ENCODE measurements around the gene LMOD3. TPM values are rescaled to one million over a fixed set of nuclear protein-coding genes. Genes with fewer than 3 reads are reported as not detected.

The LMOD3 gene
- total and polyA plus RNA-seq, 2 of the 4 experiments (the other 2 are of a cell fraction): not detected

- DNase-seq: no peak
- Histone ChIP-seq H2BK5ac (ENCODE audit: low read depth, low read length, poor library complexity, severe bottlenecking) (no peak overlapping the region), H4K5ac (ENCODE audit: low read depth, low read length) (no peak overlapping the region), H2AFZ (replicated peaks; ENCODE audit: low read length, poor library complexity) (no peak overlapping the region), H4K20me1 (ENCODE audit: insufficient read depth, low read length) (no peaks in the 10 kb centered on the region; the same call in 1 of the 2 replicates), H2BK120ac (ENCODE audit: low read depth, low read length) (no peak overlapping the region), H3K56ac (ENCODE audit: extremely low read depth, insufficient read depth, low read length) (no peak overlapping the region), H3K9me1 (ENCODE audit: insufficient read depth, low read length) (peaks cover 2% of the 10 kb centered on the region; the same call in 1 of the 2 replicates), H4K8ac (ENCODE audit: low read depth in 2 of 2, low read length in 2 of 2) (no peak overlapping the region), H2BK20ac (ENCODE audit: low read depth, low read length) (no peak overlapping the region), H4K91ac (ENCODE audit: insufficient read depth, low read depth, low read length) (no peak overlapping the region), H3K4me1 (ENCODE audit: control insufficient read depth, insufficient read depth, low read length) (no peaks in the 10 kb centered on the region), H3K36me3 (ENCODE audit: control insufficient read depth, insufficient read depth, low read length) (peaks cover 20% of the 10 kb centered on the region), H2AK9ac (replicated peaks; ENCODE audit: low read depth, low read length, poor library complexity) (no peak overlapping the region), H2BK15ac (ENCODE audit: low read depth, low read length) (no peak overlapping the region), H3K4ac (ENCODE audit: low read depth, low read length) (no peak overlapping the region), H3K9ac (ENCODE audit: low read depth, low read length) (no peak overlapping the region), H2AK5ac (ENCODE audit: low read depth, low read length) (no peak overlapping the region), H3K4me2 (ENCODE audit: low read depth, low read length) (no peak overlapping the region), H3K23ac (ENCODE audit: low read depth, low read length) (no peak overlapping the region), H3K79me1 (ENCODE audit: low read depth in 1 of 2, low read length in 2 of 2) (peaks cover 0 to 21% of the 10 kb centered on the region in 2 experiments), H3K27me3 (ENCODE audit: control insufficient read depth, insufficient read depth, low read length) (no peaks in the 10 kb centered on the region), H3K9me3 (ENCODE audit: control insufficient read depth, insufficient read depth, low read length) (no peaks in the 10 kb centered on the region), H3K4me3 (ENCODE audit: insufficient read depth, low read depth, low read length) (no peak overlapping the region), H3K18ac (ENCODE audit: low read depth, low read length) (no peak overlapping the region), H3K27ac (ENCODE audit: insufficient read depth, low read length) (no peak overlapping the region), H3K14ac (replicated peaks; ENCODE audit: low read depth, low read length) (no peak overlapping the region)
- intact Hi-C loops (cut with micrococcal nuclease): no loop called here
- TF ChIP-seq MXI1 (IDR thresholded peaks at IDR 0.05; ENCODE audit: borderline replicate concordance, low read depth, low read length) (no peak), MAFK (IDR thresholded peaks at IDR 0.05; ENCODE audit: low read depth, low read length) (no peak), BHLHE40 (IDR thresholded peaks at IDR 0.05; ENCODE audit: low read depth, low read length) (no peak), RAD21 (IDR thresholded peaks at IDR 0.05; ENCODE audit: low read length) (no peak), USF2 (IDR thresholded peaks at IDR 0.05; ENCODE audit: low read depth, low read length) (no peak), CHD1 (IDR thresholded peaks at IDR 0.05; ENCODE audit: low read depth, low read length) (no peak), MAZ (IDR thresholded peaks at IDR 0.05; ENCODE audit: borderline replicate concordance, low read depth, low read length) (no peak)
- ATAC-seq (ENCODE audit: low read depth): no peak
- no TSS peak for BruUV-seq (replicated peaks)
- dilution Hi-C loops (cut with HindIII; ENCODE audit: low sequenced_read_pairs, unreplicated experiment): no loop called here
- POLR2A ChIA-PET (ENCODE audit: unreplicated experiment): no interaction called here
- WGBS, 2 experiments (ENCODE audit: extremely low coverage in 2 of 2, insufficient read length in 1 of 2): no CpG with 5 or more reads among the region's 8 CpGs
- CTCF ChIA-PET: no interaction called here
- in situ Hi-C loops (cut with MboI; ENCODE audit: low sequenced_read_pairs): no loop called here
These were observed 17.8 kb downstream of the LMOD3 start for GRCh38 chr3:69104586-69104985.
